Adrenal gland (tissue), 12 donors: Measurements from ENCODE around the gene STAT1. TPM values are rescaled to one million over a fixed set of nuclear protein-coding genes. Genes with fewer than 3 reads are reported as not detected.
A peak's percentile ranks its signal among the peaks of the same experiment; 100 is the strongest.

Source experiments
- DNase-seq, 7 donors: peaks; one replicate each; pipeline ENCODE4 v3.0.0-alpha.2; 2019 to 2020
- H3K27ac ChIP-seq, 5 donors: fragments of 200-600 bp; sonication (generic) in 4 of 5; 1 replicate in 3 of 5; 2 replicates in 2 of 5; pipeline versions ENCODE4 v1.5.1 to v1.8.0; 2016 to 2020; ENCODE audit warnings: mild to moderate bottlenecking in 1 of 5
- H3K27me3 ChIP-seq: fragments of 200-600 bp; 2 replicates; pipeline ENCODE4 v1.8.0; 2021
- H3K36me3 ChIP-seq, 2 donors: fragments of 200-600 bp; replicated peaks in 1 of 2; 1 replicate in 1 of 2; 2 replicates in 1 of 2; pipeline versions ENCODE4 v1.5.1 to v1.8.0; 2018 to 2022
- H3K4me1 ChIP-seq, 2 donors: fragments of 200-600 bp; replicated peaks in 1 of 2; 1 replicate in 1 of 2; 2 replicates in 1 of 2; pipeline versions ENCODE4 v1.5.1 to v1.8.0; 2018 to 2021
- H3K4me3 ChIP-seq, 4 donors: fragments of 200-600 bp; sonication (generic) in 3 of 4; one replicate each; pipeline ENCODE4 v1.5.1; 2016 to 2018
- H3K9me3 ChIP-seq, 3 donors: fragments of 200-600 bp; sonication (generic) in 1 of 3; replicated peaks in 1 of 3; 1 replicate in 2 of 3; 2 replicates in 1 of 3; pipeline versions ENCODE4 v1.5.1 to v1.8.0; 2016 to 2021
- CTCF ChIP-seq, 6 experiments: fragments of 450-650 bp in 4 of 6; fragments of 200-600 bp in 2 of 6; sonication (generic) in 1 of 6; IDR thresholded peaks; 1 replicate in 5 of 6; 2 replicates in 1 of 6; pipeline versions ENCODE4 v1.5.1 to v1.8.0; 2016 to 2021; ENCODE audit warnings: antibody characterized with exemption in 6 of 6, mild to moderate bottlenecking in 2 of 6, moderate library complexity in 1 of 6
- POLR2A ChIP-seq, 2 donors: fragments of 450-650 bp; IDR thresholded peaks; one replicate each; pipeline ENCODE4 v1.6.1; 2017; ENCODE audit warnings: antibody characterized with exemption in 2 of 2, mild to moderate bottlenecking in 2 of 2, moderate library complexity in 1 of 2
- WGBS, 4 donors: extraction: QIAGEN DNeasy Blood & Tissue Kit in 2 of 4; methylation state at CpG; one replicate each; pipeline versions ENCODE4 v1.1.5 to v1.1.7; 2013 to 2017; 5-methylcytosine and 5-hydroxymethylcytosine counted together
- intact Hi-C, 2 donors: fragments of 100-400 bp; cut with DNase I; formaldehyde crosslinking; loops; one replicate each; pipeline versions ENCODE4 v1.14.1 to v1.15.0; 2022 to 2023
- polyA plus RNA-seq, 3 donors: library from polyadenylated mRNA; stranded (reverse); fragments of 200-250 nt in 2 of 3; fragments of 350-450 nt in 1 of 3; fragmentation: Illumina TruSeq in 1 of 3; extraction: RNeasy Lipid Tissue Mini Kit (QIAGEN cat#74804) in 1 of 3; gene quantifications; one replicate each; pipeline ENCODE4 v1.2.3, GENCODE V29; 2013 to 2014
- total RNA-seq, 9 donors: library from RNA; depleted of rRNA in 4 of 9; stranded (reverse); fragments of >200 nt in 4 of 9; fragments of 120-200 nt in 1 of 9; fragmentation: NEBNext Ultra II Directional in 1 of 9; extraction: Animal tissue kit (Norgen Biotek cat#: 25700) in 1 of 9; gene quantifications; one replicate each; pipeline versions ENCODE4 v1.1.0 to v1.2.4, GENCODE V29; 2013 to 2023
- donor health status: healthy with polysubstance abuse.
- donor health status: Bipolar disorder and iron deficiency.
- donor health status: DM: yes; HTN: yes; CAD: no.
- donor health status: DM: no; HTN: no; CAD: no.
- donor health status: DM: no; HTN: no; CAD: no.
- donor health status: DM: yes; HTN: yes; CAD: no.

The STAT1 gene
- total and polyA plus RNA-seq, 12 donors, result 11.9 to 165 (median 75.6) TPM

GRCh38 chr2:190986221-190986953, 27.6 kb downstream of the STAT1 start:
- TF ChIP-seq CTCF (IDR thresholded peaks at IDR 0.05) (no peak), POLR2A (IDR thresholded peaks at IDR 0.05) (no peak)
- no peak for DNase-seq
- Histone ChIP-seq H3K4me3 (no peak overlapping the region), H3K27ac (no peak overlapping the region), H3K4me1 (no peaks in the 10 kb centered on the region), H3K27me3 (no peaks in the 10 kb centered on the region), H3K36me3 (peaks cover 0 to 100% of the 10 kb centered on the region in 2 donors), H3K9me3 (no peaks in the 10 kb centered on the region)
- intact Hi-C loops, result no loop called here
- WGBS, 4 donors, result 82 to 88% (median 87%) methylated on average over 13 of the region's 13 CpGs

DNA sequence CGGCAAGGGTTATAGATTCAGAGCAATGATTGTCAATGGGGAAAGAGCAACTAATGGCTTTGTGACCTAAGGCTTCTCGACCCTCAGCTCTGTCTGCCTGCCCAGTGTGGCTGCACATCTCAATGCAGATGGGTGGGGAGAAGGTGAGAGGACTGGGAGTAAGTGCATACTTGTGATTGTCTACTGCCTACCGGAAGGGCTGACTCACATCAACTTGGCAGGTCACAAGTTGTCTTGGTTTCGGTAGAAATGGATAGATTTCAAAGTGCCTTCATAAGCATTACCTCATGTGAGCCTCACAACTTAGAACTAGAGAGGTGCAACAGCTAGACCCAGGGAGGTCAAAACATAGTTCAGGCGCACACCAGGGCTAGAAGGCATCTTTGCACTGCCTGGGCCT, 29.4 kb downstream of the STAT1 start:
- TF ChIP-seq POLR2A (IDR thresholded peaks at IDR 0.05) (no peak), CTCF (IDR thresholded peaks at IDR 0.05) (no peak)
- H3K4me1 ChIP-seq, result no peaks in the 10 kb centered on the region
- intact Hi-C loops, result no loop called here
- H3K4me3 ChIP-seq, result no peak overlapping the region
- peak overlapping the region in 1 of 5 donors; percentile 2 for H3K27ac ChIP-seq
- H3K9me3 ChIP-seq, result no peaks in the 10 kb centered on the region
- peaks cover 0 to 99% of the 10 kb centered on the region in 2 donors for H3K36me3 ChIP-seq
- 74 to 81% (median 78%) methylated on average over 5 of the region's 5 CpGs for WGBS, 4 donors
- DNase-seq, result no peak
- no peaks in the 10 kb centered on the region for H3K27me3 ChIP-seq

GRCh38 chr2:190982262-190983034, 31.5 kb downstream of the STAT1 start:
- DNase-seq, result no peak
- H3K27ac ChIP-seq, result no peak overlapping the region
- TF ChIP-seq CTCF (IDR thresholded peaks at IDR 0.05) (no peak), POLR2A (IDR thresholded peaks at IDR 0.05) (no peak)
- no peaks in the 10 kb centered on the region for H3K27me3 ChIP-seq
- H3K4me3 ChIP-seq, result no peak overlapping the region
- no peaks in the 10 kb centered on the region for H3K9me3 ChIP-seq
- peaks cover 0 to 99% of the 10 kb centered on the region in 2 donors for H3K36me3 ChIP-seq
- H3K4me1 ChIP-seq, result no peaks in the 10 kb centered on the region
- WGBS, 4 donors, result 88 to 91% (median 91%) methylated on average over 8 of the region's 8 CpGs
- intact Hi-C loops, result no loop called here

DNA sequence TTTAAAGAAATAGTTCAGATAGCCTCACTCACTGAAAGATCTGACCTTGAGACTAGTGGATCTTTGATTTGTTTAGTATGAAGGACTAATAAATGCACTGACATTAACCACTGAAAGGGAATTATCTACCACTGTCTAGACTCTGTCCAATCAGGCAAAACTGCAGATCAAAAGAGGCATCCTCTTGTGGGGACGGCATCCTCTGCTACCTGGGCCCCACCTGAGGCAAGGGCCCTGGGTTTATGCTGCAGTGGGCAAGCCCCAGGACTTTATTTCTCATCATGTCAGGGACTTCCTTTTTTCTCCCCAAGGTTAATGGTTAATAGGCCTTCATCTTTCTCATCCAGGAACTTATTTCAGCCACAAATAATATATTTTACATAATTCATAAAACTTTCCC, 32.2 kb downstream of the STAT1 start:
- no peaks in the 10 kb centered on the region for H3K4me1 ChIP-seq
- WGBS, 4 donors, result 89 to 93% (median 91%) methylated on average over 1 of the region's 1 CpG
- H3K36me3 ChIP-seq, result peaks cover 0 to 99% of the 10 kb centered on the region in 2 donors

More for the DNA sequence above, 32.2 kb downstream of the STAT1 start:
- intact Hi-C loops, result no loop called here
- Histone ChIP-seq H3K9me3 (no peaks in the 10 kb centered on the region), H3K27me3 (no peaks in the 10 kb centered on the region), H3K4me3 (no peak overlapping the region), H3K27ac (no peak overlapping the region)
- TF ChIP-seq CTCF (IDR thresholded peaks at IDR 0.05) (no peak), POLR2A (IDR thresholded peaks at IDR 0.05) (no peak)
- no peak for DNase-seq
